D721Med (cell line): ENCODE data around the gene KLK13.

Source experiments
- DNase-seq: peaks from one replicate; pipeline ENCODE4 v3.0.0; 2011; ENCODE audit warnings: low spot score; ENCODE audit not compliant: insufficient read length
- FAIRE-seq: peaks from 2 replicates; lab custom pipeline; 2011; peaks lifted over from hg19 to GRCh38; lab: Jason Lieb, UNC
- TF ChIP-seq, protein P1 (sequence below): IDR thresholded peaks from 2 replicates; pipeline ENCODE4 v1.5.1; 2012; ENCODE audit warnings: mild to moderate bottlenecking, control low read depth; ENCODE audit not compliant: insufficient read depth; ENCODE audit errors: missing control alignments

Gene KLK13

DNA sequence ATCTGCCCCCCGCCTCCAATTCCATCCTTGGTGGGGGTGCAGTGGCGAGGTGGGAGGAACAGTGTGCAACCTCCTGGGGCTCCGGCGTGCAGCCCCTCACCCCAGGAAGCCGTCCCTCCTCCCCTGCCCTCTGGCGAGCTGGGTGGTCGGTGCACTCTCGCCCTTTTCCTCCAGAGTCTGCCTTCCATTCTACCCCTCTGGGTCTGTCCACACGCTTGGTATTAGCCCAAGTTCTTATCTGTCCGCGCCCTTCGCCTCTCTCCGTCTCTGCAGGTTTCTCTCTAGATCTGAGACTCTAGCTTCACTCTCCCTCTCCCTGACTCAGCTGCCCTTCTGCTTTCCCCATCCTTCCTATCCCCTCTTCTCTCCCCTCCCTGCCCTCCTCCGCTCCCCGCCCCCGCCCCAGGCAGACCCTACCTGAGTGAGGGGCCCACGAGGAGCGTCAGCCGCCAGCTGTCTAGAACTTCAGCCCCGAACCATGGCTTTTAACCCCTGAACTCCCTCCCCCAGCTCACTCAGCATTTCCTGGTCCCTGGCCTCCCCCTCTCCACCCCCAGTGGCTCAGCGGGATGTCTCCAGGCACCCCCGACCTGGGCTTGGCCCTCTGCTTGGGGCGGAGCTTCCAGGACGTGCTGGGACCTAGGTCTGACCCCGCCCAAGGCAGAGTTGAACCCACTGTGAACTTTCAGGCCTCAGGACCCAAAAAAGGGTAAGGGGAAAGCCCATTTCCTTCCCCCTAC is 499 bp upstream of the KLK13 start:
- TF ChIP-seq, protein P1, sequence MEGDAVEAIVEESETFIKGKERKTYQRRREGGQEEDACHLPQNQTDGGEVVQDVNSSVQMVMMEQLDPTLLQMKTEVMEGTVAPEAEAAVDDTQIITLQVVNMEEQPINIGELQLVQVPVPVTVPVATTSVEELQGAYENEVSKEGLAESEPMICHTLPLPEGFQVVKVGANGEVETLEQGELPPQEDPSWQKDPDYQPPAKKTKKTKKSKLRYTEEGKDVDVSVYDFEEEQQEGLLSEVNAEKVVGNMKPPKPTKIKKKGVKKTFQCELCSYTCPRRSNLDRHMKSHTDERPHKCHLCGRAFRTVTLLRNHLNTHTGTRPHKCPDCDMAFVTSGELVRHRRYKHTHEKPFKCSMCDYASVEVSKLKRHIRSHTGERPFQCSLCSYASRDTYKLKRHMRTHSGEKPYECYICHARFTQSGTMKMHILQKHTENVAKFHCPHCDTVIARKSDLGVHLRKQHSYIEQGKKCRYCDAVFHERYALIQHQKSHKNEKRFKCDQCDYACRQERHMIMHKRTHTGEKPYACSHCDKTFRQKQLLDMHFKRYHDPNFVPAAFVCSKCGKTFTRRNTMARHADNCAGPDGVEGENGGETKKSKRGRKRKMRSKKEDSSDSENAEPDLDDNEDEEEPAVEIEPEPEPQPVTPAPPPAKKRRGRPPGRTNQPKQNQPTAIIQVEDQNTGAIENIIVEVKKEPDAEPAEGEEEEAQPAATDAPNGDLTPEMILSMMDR = no peak
- DNase-seq (no peak), FAIRE-seq (no peak)

DNA sequence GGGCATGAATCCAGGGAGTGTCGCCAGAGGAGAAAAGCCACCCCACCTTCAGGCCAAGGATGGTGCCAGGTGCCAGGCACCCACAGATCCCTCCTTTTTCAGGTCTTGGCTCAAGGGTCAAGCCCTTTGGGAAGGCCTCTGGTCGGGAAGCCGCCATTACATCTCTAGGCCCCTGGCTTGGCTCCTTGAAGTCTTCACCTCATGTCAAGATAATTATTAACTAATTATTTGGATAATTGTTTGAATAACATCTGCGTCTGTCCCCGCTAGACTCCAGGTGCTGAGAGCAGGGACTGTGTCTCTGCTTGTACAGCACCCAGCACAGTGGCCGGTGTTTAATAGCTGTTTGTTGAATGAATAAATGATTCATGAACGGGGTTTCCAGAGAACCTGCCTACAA is 1.2 kb downstream of the KLK13 start:
- DNase-seq (no peak), FAIRE-seq (no peak)
- TF ChIP-seq, protein P1 = no peak

DNA sequence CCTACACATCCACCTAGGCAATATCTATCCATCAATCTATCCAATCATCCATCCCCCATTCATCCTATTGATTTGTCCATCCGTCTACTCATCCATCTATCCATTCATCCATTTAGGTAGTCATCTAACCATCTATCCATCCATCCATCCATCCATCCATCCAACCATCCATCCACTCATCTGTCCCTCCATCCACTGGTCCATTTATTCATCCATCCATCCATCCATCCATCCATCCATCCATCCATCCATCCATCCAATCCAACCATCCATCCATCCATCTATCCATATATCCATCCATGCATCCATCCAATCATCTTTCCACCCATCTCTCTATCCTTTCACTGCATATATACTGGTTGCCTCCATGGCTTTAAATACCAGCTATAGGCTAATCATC is 3.9 kb downstream of the KLK13 start:
- FAIRE-seq = no peak

DNA sequence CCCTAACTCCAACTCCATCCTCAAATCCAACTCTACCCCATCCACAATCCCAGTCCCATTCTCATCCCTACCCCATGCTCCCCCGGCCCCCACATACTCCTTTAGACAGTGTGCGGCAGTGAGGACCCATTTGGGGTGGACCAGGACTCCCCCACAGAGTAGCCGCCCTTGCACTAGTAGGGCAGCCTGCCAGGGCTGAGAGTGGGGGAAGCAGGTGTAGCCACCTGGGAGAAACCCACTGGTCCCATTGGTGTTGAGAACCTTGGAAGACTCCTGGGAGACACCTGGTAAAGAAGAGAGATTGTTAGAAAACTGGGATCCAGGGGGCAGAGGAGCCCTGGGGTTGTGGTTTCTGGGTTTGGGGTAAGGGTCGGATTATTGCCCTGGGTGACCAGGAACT is 4.6 kb downstream of the KLK13 start:
- FAIRE-seq (no peak), DNase-seq (no peak)
- TF ChIP-seq, protein P1 = no peak

More for the DNA sequence above, 3.9 kb downstream of the KLK13 start:
- TF ChIP-seq, protein P1 = no peak
- no peak for DNase-seq

GRCh38 chr19:51059715-51060114 is 5.2 kb downstream of the KLK13 start:
- no peak for FAIRE-seq
- TF ChIP-seq, protein P1 = no peak
- DNase-seq = no peak

DNA sequence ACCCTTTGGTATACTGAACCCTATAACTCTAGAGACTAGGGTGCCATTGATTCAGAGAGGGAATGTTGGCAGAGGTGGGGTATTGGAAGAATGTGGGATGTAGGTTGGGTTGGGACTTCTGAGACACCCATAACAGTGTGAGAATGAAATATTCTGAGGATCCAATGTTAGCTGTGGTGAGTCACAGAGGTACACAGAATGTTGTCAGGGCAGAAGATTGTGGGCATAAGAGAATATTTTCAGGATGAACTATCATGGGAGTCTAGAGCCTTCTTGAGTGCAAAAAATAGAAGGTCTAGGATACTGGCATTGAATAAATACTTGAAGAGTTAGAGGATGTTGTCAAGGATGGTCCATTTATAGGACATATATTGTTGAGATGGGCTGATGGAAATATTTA is 9.0 kb downstream of the KLK13 start:
- TF ChIP-seq, protein P1 = no peak
- FAIRE-seq (no peak), DNase-seq (no peak)

- DNase-seq (no peak), FAIRE-seq (no peak)
- TF ChIP-seq, protein P1 = no peak
These were observed 17.9 kb downstream of the KLK13 start for GRCh38 chr19:51047031-51047335.
